GM18517 (cell line): Measurements from ENCODE around the gene CAMTA1.

ENCODE experiments used
- ATAC-seq: cut with Tn5 transposase; IDR thresholded peaks from one replicate; pipeline ENCODE4 v1.9.1; 2021; ENCODE audit warnings: mild to moderate bottlenecking, moderate library complexity; ENCODE audit not compliant: unreplicated experiment

Gene CAMTA1

GRCh38 chr1:7497107-7497637, 711.9 kb downstream of the CAMTA1 start:
- no peak for ATAC-seq

GRCh38 chr1:7500381-7501083, 715.3 kb downstream of the CAMTA1 start:
- no peak for ATAC-seq

- ATAC-seq, result no peak
Measured at GRCh38 chr1:7501084-7501491, 715.8 kb downstream of the CAMTA1 start.

- no peak for ATAC-seq
Measured at GRCh38 chr1:7501723-7502603, 716.7 kb downstream of the CAMTA1 start.

GRCh38 chr1:7503691-7504437, 718.6 kb downstream of the CAMTA1 start:
- ATAC-seq, result no peak

- ATAC-seq, result no peak
Measured at GRCh38 chr1:7504438-7504720, 719.1 kb downstream of the CAMTA1 start.

- no peak for ATAC-seq
Measured at GRCh38 chr1:7505094-7505770, 720.0 kb downstream of the CAMTA1 start.

- ATAC-seq, result no peak
Measured at GRCh38 chr1:7505771-7506453, 720.7 kb downstream of the CAMTA1 start.

- ATAC-seq, result no peak
Measured at GRCh38 chr1:7506454-7507284, 721.4 kb downstream of the CAMTA1 start.

GRCh38 chr1:7507285-7508019, 722.2 kb downstream of the CAMTA1 start:
- ATAC-seq, result no peak

- no peak for ATAC-seq
Measured at GRCh38 chr1:7508052-7508933, 723.0 kb downstream of the CAMTA1 start.

GRCh38 chr1:7508934-7509519, 723.8 kb downstream of the CAMTA1 start:
- no peak for ATAC-seq

- no peak for ATAC-seq
Measured at GRCh38 chr1:7509598-7509997, 724.3 kb downstream of the CAMTA1 start.

- ATAC-seq, result no peak
Measured at GRCh38 chr1:7510389-7510931, 725.2 kb downstream of the CAMTA1 start.

- no peak for ATAC-seq
Measured at GRCh38 chr1:7511381-7511780, 726.1 kb downstream of the CAMTA1 start.

GRCh38 chr1:7513081-7513480, 727.8 kb downstream of the CAMTA1 start:
- no peak for ATAC-seq

- ATAC-seq, result no peak
Measured at GRCh38 chr1:7515175-7515574, 729.9 kb downstream of the CAMTA1 start.
